H9 (cell line): ENCODE measurements around the gene PDGFRB. TPM values are rescaled to one million over a fixed set of nuclear protein-coding genes. Genes with fewer than 3 reads are reported as not detected.

ENCODE experiments used
- DNase-seq: peaks from one replicate; pipeline ENCODE4 v3.0.0-alpha.2; 2017
- H2AFZ ChIP-seq: one replicate; pipeline ENCODE4 v1.6.1; 2013; ENCODE audit warnings: mild to moderate bottlenecking, low read length, control low read depth, moderate library complexity
- H2AK5ac ChIP-seq: 2 replicates; pipeline ENCODE4 v1.6.1; 2013; ENCODE audit warnings: low read length, control low read depth, mixed read lengths; ENCODE audit not compliant: insufficient read length
- H2BK120ac ChIP-seq: one replicate; pipeline ENCODE4 v1.6.1; 2013; ENCODE audit warnings: low read depth, mild to moderate bottlenecking, low read length, control low read depth, inconsistent platforms; ENCODE audit not compliant: poor library complexity, severe bottlenecking
- H2BK12ac ChIP-seq: 2 replicates; pipeline ENCODE4 v1.6.1; 2013; ENCODE audit warnings: low read length, control low read depth, mixed read lengths, low read depth; ENCODE audit not compliant: insufficient read length
- H2BK15ac ChIP-seq: 2 replicates; pipeline ENCODE4 v1.6.1; 2013; ENCODE audit warnings: low read depth, low read length, control low read depth
- H2BK20ac ChIP-seq: one replicate; pipeline ENCODE4 v1.6.1; 2013; ENCODE audit warnings: low read depth, mild to moderate bottlenecking, low read length, control low read depth, inconsistent platforms; ENCODE audit not compliant: poor library complexity, severe bottlenecking
- H2BK5ac ChIP-seq: 2 replicates; pipeline ENCODE4 v1.6.1; 2013; ENCODE audit warnings: low read length, control low read depth, mixed read lengths; ENCODE audit not compliant: insufficient read length
- H3K14ac ChIP-seq: 2 replicates; pipeline ENCODE4 v1.6.1; 2013; ENCODE audit warnings: low read length, control low read depth; ENCODE audit not compliant: insufficient read depth
- H3K18ac ChIP-seq: 2 replicates; pipeline ENCODE4 v1.6.1; 2013; ENCODE audit warnings: low read depth, mild to moderate bottlenecking, mixed read lengths, low read length, control low read depth; ENCODE audit not compliant: insufficient read length
- H3K23ac ChIP-seq: 2 replicates; pipeline ENCODE4 v1.6.1; 2013; ENCODE audit warnings: low read length, control low read depth, mixed read lengths, low read depth; ENCODE audit not compliant: insufficient read length
- H3K23me2 ChIP-seq: 2 replicates; pipeline ENCODE4 v1.6.1; 2013; ENCODE audit warnings: low read depth, mild to moderate bottlenecking, mixed read lengths, low read length, control low read depth; ENCODE audit not compliant: insufficient read length, poor library complexity, severe bottlenecking
- H3K27ac ChIP-seq: 2 replicates; pipeline ENCODE4 v1.5.1; 2013; ENCODE audit warnings: low read length, control low read depth, mixed read lengths, low read depth; ENCODE audit not compliant: insufficient read length
- H3K27me3 ChIP-seq: 2 replicates; pipeline ENCODE4 v1.6.1; 2013; ENCODE audit warnings: low read length, control low read depth, inconsistent platforms; ENCODE audit not compliant: insufficient read depth
- H3K4ac ChIP-seq: 2 replicates; pipeline ENCODE4 v1.6.1; 2013; ENCODE audit warnings: low read depth, mild to moderate bottlenecking, control low read depth, inconsistent platforms, low read length, moderate library complexity
- H3K4me1 ChIP-seq: 2 replicates; pipeline ENCODE4 v1.6.1; 2013; ENCODE audit warnings: low read length, control low read depth, inconsistent platforms; ENCODE audit not compliant: insufficient read depth
- H3K4me2 ChIP-seq: 2 replicates; pipeline ENCODE4 v1.6.1; 2013; ENCODE audit warnings: low read length, control low read depth, mixed read lengths; ENCODE audit not compliant: insufficient read length, insufficient read depth
- H3K56ac ChIP-seq: 2 replicates; pipeline ENCODE4 v1.6.1; 2013; ENCODE audit warnings: low read depth, mild to moderate bottlenecking, mixed read lengths, low read length, control low read depth; ENCODE audit not compliant: insufficient read length
- H3K79me1 ChIP-seq: 2 replicates; pipeline ENCODE4 v1.6.1; 2013; ENCODE audit warnings: low read depth, mild to moderate bottlenecking, moderate library complexity, low read length, control low read depth, inconsistent platforms; ENCODE audit not compliant: insufficient read depth, poor library complexity, severe bottlenecking
- H3K79me2 ChIP-seq: 2 replicates; pipeline ENCODE4 v1.6.1; 2013; ENCODE audit warnings: low read length, control low read depth, inconsistent platforms; ENCODE audit not compliant: insufficient read depth
- H3K9ac ChIP-seq: 2 replicates; pipeline ENCODE4 v1.6.1; 2013; ENCODE audit warnings: low read length, control low read depth, mixed read lengths; ENCODE audit not compliant: insufficient read length; ENCODE audit errors: extremely low read depth
- H3K9me3 ChIP-seq: one replicate; pipeline ENCODE4 v1.6.1; 2013; ENCODE audit warnings: low read depth, low read length, inconsistent platforms; ENCODE audit not compliant: control insufficient read depth
- H3T11ph ChIP-seq: one replicate; pipeline ENCODE4 v1.6.1; 2013; ENCODE audit warnings: mild to moderate bottlenecking, low read length, control low read depth, inconsistent platforms
- H4K20me1 ChIP-seq: one replicate; pipeline ENCODE4 v1.6.1; 2013; ENCODE audit not compliant: control insufficient read depth, insufficient read length, insufficient read depth
- H4K5ac ChIP-seq: 2 replicates; pipeline ENCODE4 v1.6.1; 2013; ENCODE audit warnings: low read depth, mild to moderate bottlenecking, mixed read lengths, low read length, control low read depth; ENCODE audit not compliant: insufficient read length
- H4K8ac ChIP-seq: replicated peaks from 2 replicates; pipeline ENCODE4 v1.6.1; 2013; ENCODE audit warnings: low read length, control low read depth, mixed read lengths, low read depth; ENCODE audit not compliant: insufficient read length
- H4K91ac ChIP-seq: 2 replicates; pipeline ENCODE4 v1.6.1; 2013; ENCODE audit warnings: low read depth, mild to moderate bottlenecking, moderate library complexity, mixed read lengths, low read length, control low read depth; ENCODE audit not compliant: insufficient read length
- H3K27ac Mint-ChIP-seq, 3 experiments: 2 replicates in 2 of 3; 3 replicates in 1 of 3; pipeline ENCODE4 v1.8.0; 2020 to 2021; ENCODE audit warnings: mixed read lengths in 3 of 3, mild to moderate bottlenecking in 1 of 3, moderate library complexity in 1 of 3
- H3K27me3 Mint-ChIP-seq: 2 replicates; pipeline ENCODE4 v1.8.0; 2021; ENCODE audit warnings: low read depth, mild to moderate bottlenecking, moderate library complexity, mixed read lengths
- H3K36me3 Mint-ChIP-seq, 3 experiments: 2 replicates in 2 of 3; 3 replicates in 1 of 3; pipeline ENCODE4 v1.8.0; 2020 to 2021; ENCODE audit warnings: low read depth in 3 of 3, mixed read lengths in 3 of 3; ENCODE audit not compliant: insufficient read depth in 1 of 3
- H3K4me1 Mint-ChIP-seq, 2 experiments: 2 replicates each; pipeline ENCODE4 v1.8.0; 2020; ENCODE audit warnings: mixed read lengths in 2 of 2
- H3K4me3 Mint-ChIP-seq, 2 experiments: 2 replicates in 1 of 2; 3 replicates in 1 of 2; pipeline ENCODE4 v1.8.0; 2020 to 2021; ENCODE audit warnings: mild to moderate bottlenecking in 2 of 2, mixed read lengths in 2 of 2, moderate library complexity in 1 of 2
- H3K9me3 Mint-ChIP-seq, 2 experiments: 2 replicates in 1 of 2; 3 replicates in 1 of 2; pipeline ENCODE4 v1.8.0; 2020; ENCODE audit warnings: mild to moderate bottlenecking in 2 of 2, mixed read lengths in 2 of 2, moderate library complexity in 1 of 2
- CTCF ChIP-seq: fragments of 200-600 bp; sonication (generic); conservative IDR thresholded peaks from 3 replicates; pipeline ENCODE4 v1.8.0; 2021; ENCODE audit warnings: antibody characterized with exemption, mild to moderate bottlenecking
- WGBS: extraction: QIAGEN DNeasy Blood & Tissue Kit; methylation state at CpG from one replicate; pipeline ENCODE4 v1.1.7; 2013; ENCODE audit warnings: missing lambda C conversion rate, low lambda C conversion rate, mixed read lengths; ENCODE audit not compliant: insufficient read length; ENCODE audit errors: extremely low coverage; 5-methylcytosine and 5-hydroxymethylcytosine counted together
- total RNA-seq: library from RNA; stranded (reverse); gene quantifications from 2 replicates; pipeline ENCODE4 v1.2.1, GENCODE V29; 2021

PDGFRB gene
- total RNA-seq, 1 experiment from 2014 or later, result 2.2 TPM

GRCh38 chr5:150130493-150130922 is 25.1 kb downstream of the PDGFRB start:
- Histone ChIP-seq H2BK20ac (no peak overlapping the region), H2BK5ac (no peak overlapping the region), H3K27me3 (no peaks in the 10 kb centered on the region), H4K8ac (no peak overlapping the region), H3K79me1 (no peaks in the 10 kb centered on the region), H3K27ac (no peak overlapping the region), H4K20me1 (no peaks in the 10 kb centered on the region), H3K9me3 (no peaks in the 10 kb centered on the region), H2AFZ (no peak overlapping the region), H3K4ac (no peak overlapping the region), H2BK15ac (no peak overlapping the region), H3K23ac (no peak overlapping the region), H3K9ac (no peak overlapping the region), H3K56ac (no peak overlapping the region), H3K18ac (no peak overlapping the region), H2BK12ac (no peak overlapping the region), H4K5ac (no peak overlapping the region), H3K23me2 (no peaks in the 10 kb centered on the region), H3K79me2 (no peaks in the 10 kb centered on the region), H2BK120ac (no peak overlapping the region), H3K4me1 (no peaks in the 10 kb centered on the region), H3K4me2 (no peak overlapping the region), H4K91ac (no peak overlapping the region), H3T11ph (no peak overlapping the region), H3K14ac (no peak overlapping the region), H2AK5ac (no peak overlapping the region)
- Mint-ChIP-seq H3K36me3 (no peaks in the 10 kb centered on the region; a peak in 1 of 7 replicates), H3K9me3 (no peaks in the 10 kb centered on the region), H3K27ac (no peak overlapping the region; a peak in 1 of 7 replicates), H3K4me1 (peaks cover 29 to 30% of the 10 kb centered on the region in 2 experiments), H3K4me3 (no peak overlapping the region), H3K27me3 (peaks cover 77% of the 10 kb centered on the region)
- peak; percentile 81 for DNase-seq
- no peak for TF ChIP-seq CTCF
- no CpG with 5 or more reads among the region's 8 CpGs for WGBS
